Tibial artery (tissue), 4 donors: Measurements from ENCODE around the gene MED16.

Experiments used
- DNase-seq, 2 donors: peaks; one replicate each; pipeline ENCODE4 v3.0.0-alpha.2; 2019
- H3K27ac ChIP-seq, 2 donors: fragments of 200-600 bp; sonication (generic) in 1 of 2; 1 replicate in 1 of 2; 2 replicates in 1 of 2; pipeline ENCODE4 v1.5.1; 2018 to 2019; ENCODE audit warnings: mild to moderate bottlenecking in 1 of 2
- H3K27me3 ChIP-seq, 2 donors: fragments of 200-600 bp; sonication (generic) in 1 of 2; one replicate each; pipeline versions ENCODE4 v1.5.1 to v1.6.0; 2016 to 2019
- H3K36me3 ChIP-seq, 3 donors: fragments of 200-600 bp; sonication (generic) in 2 of 3; one replicate each; pipeline ENCODE4 v1.5.1; 2016 to 2019; ENCODE audit warnings: mild to moderate bottlenecking in 2 of 3
- H3K4me1 ChIP-seq, 4 donors: fragments of 200-600 bp; sonication (generic) in 2 of 4; 1 replicate in 3 of 4; 2 replicates in 1 of 4; pipeline ENCODE4 v1.5.1; 2016 to 2019
- H3K4me3 ChIP-seq, 2 donors: fragments of 200-600 bp; sonication (generic) in 1 of 2; 1 replicate in 1 of 2; 2 replicates in 1 of 2; pipeline ENCODE4 v1.5.1; 2018 to 2019; ENCODE audit warnings: mild to moderate bottlenecking in 2 of 2
- H3K9me3 ChIP-seq, 3 donors: fragments of 200-600 bp; sonication (generic) in 1 of 3; one replicate each; pipeline ENCODE4 v1.5.1; 2016 to 2019
- CTCF ChIP-seq, 2 experiments: fragments of 200-600 bp in 1 of 2; fragments of 450-650 bp in 1 of 2; IDR thresholded peaks; one replicate each; pipeline ENCODE4 v1.5.1; 2017 to 2019; ENCODE audit warnings: antibody characterized with exemption in 2 of 2, mild to moderate bottlenecking in 1 of 2, moderate library complexity in 1 of 2
- intact Hi-C: fragments of 100-400 bp; cut with DNase I; formaldehyde crosslinking; loops from one replicate; pipeline ENCODE4 v1.15.0; 2023; ENCODE audit warnings: low total_unique reads

The MED16 gene

GRCh38 chr19:934197-934840 lies 41.3 kb upstream of the MED16 start:
- Histone ChIP-seq H3K4me3 (no peak overlapping the region), H3K4me1 (peaks cover 0 to 32% (median 23%) of the 10 kb centered on the region in 4 donors), H3K36me3 (no peaks in the 10 kb centered on the region), H3K27ac (peak overlapping the region; percentile 30 to 43), H3K9me3 (no peaks in the 10 kb centered on the region), H3K27me3 (no peaks in the 10 kb centered on the region)
- intact Hi-C loops = no loop called here
- no peak for DNase-seq
- no peak for TF ChIP-seq CTCF (IDR thresholded peaks at IDR 0.05)

- Histone ChIP-seq H3K27me3 (no peaks in the 10 kb centered on the region), H3K4me3 (no peak overlapping the region), H3K27ac (no peak overlapping the region), H3K36me3 (no peaks in the 10 kb centered on the region), H3K4me1 (peaks cover 0 to 32% (median 23%) of the 10 kb centered on the region in 4 donors), H3K9me3 (no peaks in the 10 kb centered on the region)
- DNase-seq = no peak
- TF ChIP-seq CTCF (IDR thresholded peaks at IDR 0.05) = no peak
- intact Hi-C loops = no loop called here
Measured at GRCh38 chr19:933553-933882, 40.5 kb upstream of the MED16 start.

- Histone ChIP-seq H3K4me1 (peaks cover 0 to 32% (median 23%) of the 10 kb centered on the region in 4 donors), H3K4me3 (no peak overlapping the region)
- DNase-seq = peak in 1 of 2 donors; percentile 50
Measured at GRCh38 chr19:932648-933552, 39.9 kb upstream of the MED16 start.

GRCh38 chr19:931860-932647 lies 39.1 kb upstream of the MED16 start:
- H3K36me3 ChIP-seq = no peaks in the 10 kb centered on the region
- DNase-seq = no peak
- TF ChIP-seq CTCF (IDR thresholded peaks at IDR 0.05) = no peak
- H3K4me1 ChIP-seq = peaks cover 0 to 38% (median 30%) of the 10 kb centered on the region in 4 donors
- no peaks in the 10 kb centered on the region for H3K9me3 ChIP-seq
- intact Hi-C loops = no loop called here
- H3K27me3 ChIP-seq = no peaks in the 10 kb centered on the region
- no peak overlapping the region for H3K27ac ChIP-seq
- H3K4me3 ChIP-seq = no peak overlapping the region

More at GRCh38 chr19:932648-933552, 39.9 kb upstream of the MED16 start:
- H3K36me3 ChIP-seq = no peaks in the 10 kb centered on the region
- TF ChIP-seq CTCF (IDR thresholded peaks at IDR 0.05) = no peak
- no peaks in the 10 kb centered on the region for H3K27me3 ChIP-seq
- no peak overlapping the region for H3K27ac ChIP-seq
- H3K9me3 ChIP-seq = no peaks in the 10 kb centered on the region
- intact Hi-C loops = no loop called here

- no peak for TF ChIP-seq CTCF (IDR thresholded peaks at IDR 0.05)
- H3K9me3 ChIP-seq = no peaks in the 10 kb centered on the region
- no peaks in the 10 kb centered on the region for H3K27me3 ChIP-seq
- H3K4me3 ChIP-seq = no peak overlapping the region
- intact Hi-C loops = loop anchor here (10.0 kb wide), 1 partner anchor 175 kb away; the partner anchor contains the start of gene GPX4
- no peak overlapping the region for H3K27ac ChIP-seq
- DNase-seq = no peak
- H3K36me3 ChIP-seq = no peaks in the 10 kb centered on the region
- H3K4me1 ChIP-seq = peaks cover 0 to 48% (median 31%) of the 10 kb centered on the region in 4 donors
Measured at GRCh38 chr19:929891-930258, 36.9 kb upstream of the MED16 start.
